ENCODE data around the gene EIF6.

The EIF6 gene

GRCh38 chr20:35260426-35260825 lies 24.1 kb downstream of the EIF6 start:
- no peak overlapping the region for H3K27ac ChIP-seq (ENCODE audit: extremely low read depth, low read depth, low read length)
- H3K4me1 ChIP-seq (ENCODE audit: control insufficient read depth, insufficient read depth, low read length): no peaks in the 10 kb centered on the region
- CTCF ChIA-PET: interaction anchor here (0.7 to 1.0 kb wide), 2 partner anchors 9 to 410 kb away, joined by 3 read pairs; no protein-coding TSS in a partner anchor
- no peaks in the 10 kb centered on the region for H3K9me3 ChIP-seq (ENCODE audit: control insufficient read depth, insufficient read depth, low read depth, low read length)
- POLR2A ChIA-PET: interaction anchor here (0.6 kb wide), 2 partner anchors 170 to 179 kb away, joined by 3 to 5 read pairs; no protein-coding TSS in a partner anchor
- no peak overlapping the region for H3K4me3 ChIP-seq (ENCODE audit: low read depth, low read length)
- H3K36me3 ChIP-seq (ENCODE audit: control insufficient read depth in 2 of 2, insufficient read depth in 1 of 2, low read length in 2 of 2): no peaks in the 10 kb centered on the region
- TF ChIP-seq CTCF (tag by site-specific recombination; IDR thresholded peaks at IDR 0.05) (no peak), ZIC2 (tag by site-specific recombination; IDR thresholded peaks at IDR 0.05) (peak; percentile 68), ZEB2 (tag by site-specific recombination; IDR thresholded peaks at IDR 0.05) (no peak), ZFHX2 (tag by site-specific recombination; conservative IDR thresholded peaks at IDR 0.05) (peak; percentile 33; the same call in 1 of the 2 replicates)

GRCh38 chr20:35257175-35257909 lies 27.2 kb downstream of the EIF6 start:
- ChIA-PET CTCF (interaction anchor here (1.6 kb wide), 1 partner anchor 112 kb away, joined by 4 read pairs; no protein-coding TSS in a partner anchor), POLR2A (interaction anchor here (0.5 kb wide), 1 partner anchor 26 kb away, joined by 4 read pairs; no protein-coding TSS in a partner anchor)
- TF ChIP-seq ZNF701 (tag by site-specific recombination; IDR thresholded peaks at IDR 0.05) (no peak), ZNF600 (tag by site-specific recombination; IDR thresholded peaks at IDR 0.05) (0 out of 2 replicates have a peak, but pooled peaks have one; percentile 33), ZNF664 (tag by site-specific recombination; IDR thresholded peaks at IDR 0.05) (0 out of 2 replicates have a peak, but pooled peaks have one; percentile 47), REST (tag by site-specific recombination; IDR thresholded peaks at IDR 0.05) (0 out of 2 replicates have a peak, but pooled peaks have one; percentile 40), ZNF23 (tag by site-specific recombination; IDR thresholded peaks at IDR 0.05; ENCODE audit: borderline replicate concordance) (no peak), ZFHX2 (tag by site-specific recombination; conservative IDR thresholded peaks at IDR 0.05) (peak; percentile 35; the same call in 1 of the 2 replicates), ZNF521 (tag by site-specific recombination; IDR thresholded peaks at IDR 0.05) (no peak)
- H3K4me3 ChIP-seq (ENCODE audit: low read depth, low read length): no peak overlapping the region
- H3K4me1 ChIP-seq (ENCODE audit: control insufficient read depth, insufficient read depth, low read length): no peaks in the 10 kb centered on the region
- no peak overlapping the region for H3K27ac ChIP-seq (ENCODE audit: extremely low read depth, low read depth, low read length)
- H3K9me3 ChIP-seq (ENCODE audit: control insufficient read depth, insufficient read depth, low read depth, low read length): no peaks in the 10 kb centered on the region
- no peaks in the 10 kb centered on the region for H3K36me3 ChIP-seq (ENCODE audit: control insufficient read depth in 2 of 2, insufficient read depth in 1 of 2, low read length in 2 of 2)

GRCh38 chr20:35254448-35254999 lies 30.0 kb downstream of the EIF6 start:
- POLR2A ChIA-PET: no interaction called here

More at GRCh38 chr20:35254448-35254999, 30.0 kb downstream of the EIF6 start:
- CTCF ChIA-PET: interaction anchor here (1.4 kb wide), 1 partner anchor 15 kb away, joined by 3 read pairs; no protein-coding TSS in a partner anchor
- Histone ChIP-seq H3K4me3 (ENCODE audit: low read depth, low read length) (no peak overlapping the region), H3K36me3 (ENCODE audit: control insufficient read depth in 2 of 2, insufficient read depth in 1 of 2, low read length in 2 of 2) (no peaks in the 10 kb centered on the region), H3K4me1 (ENCODE audit: control insufficient read depth, insufficient read depth, low read length) (0 out of 2 replicates have a peak, but pooled peaks cover 3% of the 10 kb centered on the region), H3K27ac (ENCODE audit: extremely low read depth, low read depth, low read length) (no peak overlapping the region), H3K9me3 (ENCODE audit: control insufficient read depth, insufficient read depth, low read depth, low read length) (no peaks in the 10 kb centered on the region)
- peak; percentile 71; the same call in 1 of the 2 replicates for TF ChIP-seq MZF1 (tag by site-specific recombination; IDR thresholded peaks at IDR 0.05; ENCODE audit: borderline replicate concordance)
- no peak for TF ChIP-seq HOXD13 (CRISPR knock-in tag; IDR thresholded peaks at IDR 0.05; ENCODE audit: borderline replicate concordance)

Measured in HEK293 (cell line).